Stimulated activated CD4-positive, alpha-beta T cell treated with anti-CD3 and anti-CD28 coated beads, TNF-alpha, amount 100 ng/mL, for 1 hour (primary cell): Measurements from ENCODE around the gene A2M.

ENCODE experiments used
- DNase-seq, 3 donors: peaks; one replicate each; pipeline ENCODE4 v3.0.0-alpha.2; 2020; ENCODE audit warnings: low read depth in 3 of 3, low spot score in 1 of 3

Gene A2M

GRCh38 chr12:9074484-9075137, 41.1 kb downstream of the A2M start:
- DNase-seq = no peak

- DNase-seq = no peak
Measured at GRCh38 chr12:9073076-9073475, 42.6 kb downstream of the A2M start.

- no peak for DNase-seq
Measured at GRCh38 chr12:9072481-9073038, 43.2 kb downstream of the A2M start.

GRCh38 chr12:9071969-9072368, 43.8 kb downstream of the A2M start:
- DNase-seq = no peak

- DNase-seq = no peak
Measured at GRCh38 chr12:9071518-9071917, 44.2 kb downstream of the A2M start.

- DNase-seq = no peak
Measured at GRCh38 chr12:9070351-9070750, 45.4 kb downstream of the A2M start.

- DNase-seq = no peak
Measured at GRCh38 chr12:9068600-9068999, 47.1 kb downstream of the A2M start.

GRCh38 chr12:9068086-9068485, 47.6 kb downstream of the A2M start:
- DNase-seq = no peak

GRCh38 chr12:9066755-9067423, 48.8 kb downstream of the A2M start:
- DNase-seq = no peak

GRCh38 chr12:9066183-9066623, 49.5 kb downstream of the A2M start:
- no peak for DNase-seq

- DNase-seq = no peak
Measured at GRCh38 chr12:9065607-9065856, 50.2 kb downstream of the A2M start.

- no peak for DNase-seq
Measured at GRCh38 chr12:9064815-9065606, 50.7 kb downstream of the A2M start.

GRCh38 chr12:9064201-9064814, 51.4 kb downstream of the A2M start:
- DNase-seq = peak in 2 of 3 donors; percentile 31 to 40

GRCh38 chr12:9052610-9053009, 63.1 kb downstream of the A2M start:
- DNase-seq = no peak

- DNase-seq = no peak
Measured at GRCh38 chr12:9051158-9051550, 64.6 kb downstream of the A2M start.

- DNase-seq = no peak
Measured at GRCh38 chr12:9050521-9051157, 65.1 kb downstream of the A2M start.

- DNase-seq = no peak
Measured at GRCh38 chr12:9049520-9050133, 66.1 kb downstream of the A2M start.

GRCh38 chr12:9048930-9049329, 66.8 kb downstream of the A2M start:
- no peak for DNase-seq

GRCh38 chr12:9047105-9047504, 68.6 kb downstream of the A2M start:
- DNase-seq = no peak

- DNase-seq = no peak
Measured at GRCh38 chr12:9043766-9044165, 72.0 kb downstream of the A2M start.

- no peak for DNase-seq
Measured at GRCh38 chr12:9041321-9041720, 74.4 kb downstream of the A2M start.
